Measurements from ENCODE around the gene MZF1.
A peak's percentile ranks its signal among the peaks of the same experiment; 100 is the strongest.
"Not testable (repeated sequence)": the region's sequence is repeated elsewhere in the genome, so short reads cannot be mapped to it uniquely, and the experiment has no call there.

The MZF1 gene

GRCh38 chr19:58572818-58573657 is at the start of gene MZF1:
Gene MZF1 (minus strand): TSS chr19:58573335. CDS start chr19:58571389, 1,946 bp downstream.
- peak; percentile 99 to 100 for DNase-seq

- not testable (repeated sequence) for DNase-seq
Measured at GRCh38 chr19:58607213-58607612, 34.1 kb upstream of the MZF1 start.

GRCh38 chr19:58606251-58606896 is 33.2 kb upstream of the MZF1 start:
- not testable (repeated sequence) for DNase-seq

GRCh38 chr19:58586133-58586765 is 13.1 kb upstream of the MZF1 start:
- DNase-seq, result no peak

GRCh38 chr19:58585442-58586132 is 12.5 kb upstream of the MZF1 start:
- DNase-seq, result no peak

GRCh38 chr19:58584498-58585441 is 11.6 kb upstream of the MZF1 start:
- DNase-seq, result no peak

- no peak for DNase-seq
Measured at GRCh38 chr19:58582985-58583384, 9.8 kb upstream of the MZF1 start.

GRCh38 chr19:58581227-58582141 is 8.3 kb upstream of the MZF1 start:
- DNase-seq, result peak; percentile 86 to 98

GRCh38 chr19:58579473-58580142 is 6.5 kb upstream of the MZF1 start:
- DNase-seq, result no peak

GRCh38 chr19:58578012-58578925 is 5.1 kb upstream of the MZF1 start:
- DNase-seq, result no peak

GRCh38 chr19:58577581-58577980 is 4.4 kb upstream of the MZF1 start:
- DNase-seq, result not testable (repeated sequence)

- peak; percentile 85 to 92 for DNase-seq
Measured at GRCh38 chr19:58575183-58576041, 2.3 kb upstream of the MZF1 start.

- no peak for DNase-seq
Measured at GRCh38 chr19:58573658-58574164, 576 bp upstream of the MZF1 start.

- DNase-seq, result peak; percentile 26 to 38
Measured at GRCh38 chr19:58572026-58572817, 913 bp downstream of the MZF1 start.

GRCh38 chr19:58571575-58571947 is 1.6 kb downstream of the MZF1 start:
- DNase-seq, result no peak

- no peak for DNase-seq
Measured at GRCh38 chr19:58570770-58571574, 2.2 kb downstream of the MZF1 start.
